Measurements from ENCODE around the gene PITX1.

- TF ChIP-seq CTCF (IDR thresholded peaks at IDR 0.05): no peak
- TF ChIP-seq POLR2AphosphoS5 (IDR thresholded peaks at IDR 0.05): no peak
Measured at GRCh38 chr5:135042595-135042994, 8.6 kb upstream of the PITX1 start.
